Measurements from ENCODE around the gene BCAM.

Gene BCAM

GRCh38 chr19:44808463-44809371 lies at the start of gene BCAM:
Gene BCAM, plus strand, starts transcription at chr19:44809103. Its CDS starts 22 bp downstream, at chr19:44809125.
- peak within 1 kb of the TSS; percentile 98 for H3K27ac ChIP-seq
- TF ChIP-seq, protein P1, sequence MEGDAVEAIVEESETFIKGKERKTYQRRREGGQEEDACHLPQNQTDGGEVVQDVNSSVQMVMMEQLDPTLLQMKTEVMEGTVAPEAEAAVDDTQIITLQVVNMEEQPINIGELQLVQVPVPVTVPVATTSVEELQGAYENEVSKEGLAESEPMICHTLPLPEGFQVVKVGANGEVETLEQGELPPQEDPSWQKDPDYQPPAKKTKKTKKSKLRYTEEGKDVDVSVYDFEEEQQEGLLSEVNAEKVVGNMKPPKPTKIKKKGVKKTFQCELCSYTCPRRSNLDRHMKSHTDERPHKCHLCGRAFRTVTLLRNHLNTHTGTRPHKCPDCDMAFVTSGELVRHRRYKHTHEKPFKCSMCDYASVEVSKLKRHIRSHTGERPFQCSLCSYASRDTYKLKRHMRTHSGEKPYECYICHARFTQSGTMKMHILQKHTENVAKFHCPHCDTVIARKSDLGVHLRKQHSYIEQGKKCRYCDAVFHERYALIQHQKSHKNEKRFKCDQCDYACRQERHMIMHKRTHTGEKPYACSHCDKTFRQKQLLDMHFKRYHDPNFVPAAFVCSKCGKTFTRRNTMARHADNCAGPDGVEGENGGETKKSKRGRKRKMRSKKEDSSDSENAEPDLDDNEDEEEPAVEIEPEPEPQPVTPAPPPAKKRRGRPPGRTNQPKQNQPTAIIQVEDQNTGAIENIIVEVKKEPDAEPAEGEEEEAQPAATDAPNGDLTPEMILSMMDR (conservative IDR thresholded peaks at IDR 0.05), result no peak

- H3K27ac ChIP-seq, result no peak overlapping the region
- TF ChIP-seq, protein P1 (conservative IDR thresholded peaks at IDR 0.05), result no peak
These were observed 46.9 kb upstream of the BCAM start for GRCh38 chr19:44762038-44762437.

- TF ChIP-seq, protein P1 (conservative IDR thresholded peaks at IDR 0.05), result no peak
- no peak overlapping the region for H3K27ac ChIP-seq
These were observed 43.6 kb upstream of the BCAM start for GRCh38 chr19:44765033-44765948.

DNA sequence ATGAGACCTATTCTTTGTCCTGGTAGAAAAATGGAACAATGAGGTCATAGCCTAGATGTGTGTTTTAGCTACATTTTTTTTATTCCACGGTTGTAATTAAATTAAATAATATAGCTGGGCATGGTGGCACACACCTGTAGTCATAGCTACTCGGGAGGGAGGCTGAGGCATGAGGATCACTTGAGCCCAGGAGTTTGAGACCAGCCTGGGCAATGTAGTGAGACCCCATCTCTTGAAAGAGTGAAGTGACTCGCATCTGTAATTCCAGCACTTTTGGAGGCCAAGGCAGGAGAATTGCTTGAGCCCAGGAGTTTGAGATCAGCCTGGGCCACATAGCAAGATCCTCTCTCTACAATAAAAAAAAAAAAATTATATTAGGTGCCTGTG lies 43.0 kb upstream of the BCAM start:
- no peak overlapping the region for H3K27ac ChIP-seq
- TF ChIP-seq, protein P1 (conservative IDR thresholded peaks at IDR 0.05), result no peak

GRCh38 chr19:44767295-44768180 lies 41.4 kb upstream of the BCAM start:
- no peak overlapping the region for H3K27ac ChIP-seq

DNA sequence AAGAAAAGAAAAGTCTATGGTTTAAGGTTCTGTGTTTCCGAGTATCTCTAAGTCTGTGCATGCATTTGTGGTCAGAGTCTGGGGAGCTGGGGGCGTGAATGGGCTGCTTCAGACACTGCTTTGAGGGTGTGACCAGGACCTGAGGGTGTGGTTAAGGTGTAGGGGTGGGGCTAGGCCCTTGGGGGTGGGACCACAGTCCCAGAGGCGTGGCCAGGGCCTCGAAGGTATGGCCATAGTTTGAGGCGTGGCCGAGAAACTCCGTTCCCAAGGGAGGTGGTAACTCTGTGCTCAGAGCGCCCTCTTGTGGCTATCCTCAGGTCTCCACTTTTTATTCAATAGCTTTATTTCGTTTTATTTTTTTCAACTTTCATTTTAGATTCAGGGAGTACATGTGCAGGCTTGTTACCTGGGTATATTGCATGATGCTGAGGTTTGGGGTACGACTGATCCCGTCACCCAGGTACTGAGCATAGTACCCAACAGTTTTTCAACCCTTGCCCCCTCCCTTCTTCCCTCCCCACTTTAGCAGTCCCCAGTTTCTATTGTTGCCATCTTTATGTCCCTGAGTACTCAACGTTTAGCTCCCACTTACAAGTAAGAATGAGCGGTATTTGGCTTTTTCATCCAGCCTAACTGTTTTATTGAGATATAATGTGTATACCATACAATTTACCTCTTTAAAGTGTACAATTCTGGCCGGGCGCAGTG lies 38.2 kb upstream of the BCAM start:
- TF ChIP-seq, protein P1 (conservative IDR thresholded peaks at IDR 0.05), result peak; percentile 91
- peak overlapping the region; percentile 40; the same call in 1 of the 2 replicates for H3K27ac ChIP-seq

More at GRCh38 chr19:44767295-44768180, 41.4 kb upstream of the BCAM start:
- TF ChIP-seq, protein P1 (conservative IDR thresholded peaks at IDR 0.05), result no peak

DNA sequence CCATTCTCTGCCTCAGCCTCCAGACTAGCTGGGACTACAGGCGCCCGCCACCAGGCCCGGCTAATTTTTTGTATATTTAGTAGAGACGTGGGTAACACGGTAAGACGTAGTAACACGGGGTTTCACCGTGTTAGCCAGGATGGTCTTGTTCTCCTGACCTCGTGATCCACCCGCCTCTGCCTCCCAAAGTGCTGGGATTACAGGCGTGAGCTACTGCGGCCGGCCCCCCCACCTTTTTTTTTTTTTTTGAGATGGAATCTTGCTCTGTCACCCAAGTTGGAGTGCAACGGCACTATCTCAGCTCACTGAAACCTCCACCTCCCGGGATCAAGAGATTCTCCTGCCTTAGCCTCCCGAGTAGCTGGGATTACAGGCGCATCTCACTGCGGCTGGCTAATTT lies 36.8 kb upstream of the BCAM start:
- peak overlapping the region; percentile 5; the same call in 1 of the 2 replicates for H3K27ac ChIP-seq

All from VCaP (cell line).